Measurements from ENCODE around the gene TLE1.
"Not testable (repeated sequence)": the region's sequence is repeated elsewhere in the genome, so short reads cannot be mapped to it uniquely, and the experiment has no call there.

TLE1 gene

DNA sequence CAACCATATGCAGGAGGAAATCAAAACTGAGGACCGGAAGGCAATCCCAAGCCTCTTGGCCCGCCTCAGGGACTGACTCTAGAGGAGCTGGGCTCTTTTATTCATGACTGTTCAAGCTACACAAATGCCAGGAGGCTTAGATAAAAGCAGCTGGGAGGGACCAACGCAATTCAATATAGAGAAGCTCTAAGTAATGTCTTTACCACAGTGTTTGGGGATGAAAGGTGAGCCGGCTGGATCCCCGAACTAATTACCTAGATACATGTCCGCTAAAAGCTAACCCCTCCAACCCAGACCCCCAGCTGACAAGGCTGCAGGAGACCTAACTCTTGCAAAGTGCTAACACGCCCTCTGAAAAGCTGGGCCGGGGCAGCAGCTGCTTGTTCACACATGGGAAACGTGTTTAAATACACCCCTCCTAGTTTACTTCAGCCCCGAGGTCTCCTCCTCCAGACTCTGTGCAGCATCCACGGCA is 67.5 kb downstream of the TLE1 start:
- no peak for DNase-seq

DNA sequence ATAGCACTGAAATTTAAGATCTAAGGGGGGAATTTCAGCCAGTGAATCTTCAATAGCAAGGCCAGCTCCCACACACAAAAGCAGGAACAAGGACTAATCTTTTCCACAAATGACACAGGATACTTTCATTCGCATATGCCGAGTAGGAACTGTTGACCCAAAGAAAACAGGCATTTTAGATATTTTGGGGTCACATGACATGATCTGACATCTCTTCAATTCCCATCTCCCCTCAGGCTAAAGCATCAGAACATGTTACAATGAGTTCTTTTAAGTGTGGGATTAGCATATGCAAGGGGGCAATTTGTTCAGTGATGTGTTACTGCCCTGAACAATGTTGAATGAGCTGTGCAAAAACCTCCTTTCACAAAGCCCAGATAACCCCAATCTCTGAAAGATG is 68.2 kb downstream of the TLE1 start:
- DNase-seq, result no peak

DNA sequence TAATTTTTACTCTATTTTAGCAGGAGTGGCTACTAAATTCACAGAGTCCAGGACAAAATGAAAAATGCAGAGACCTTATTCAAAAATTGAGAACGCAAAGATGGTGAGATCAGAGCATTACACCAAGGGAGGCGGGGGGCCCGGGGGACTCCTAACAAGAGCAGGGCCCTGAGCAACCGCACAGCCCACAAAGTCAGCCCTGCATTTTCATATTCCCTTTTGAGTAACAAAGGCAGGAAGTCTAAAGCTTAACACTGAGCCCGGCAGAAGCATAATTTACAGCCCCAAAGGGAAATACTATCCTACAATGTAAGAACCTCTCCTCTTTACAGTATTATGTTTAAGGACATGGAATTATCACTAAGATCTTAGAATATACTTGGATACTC is 69.4 kb downstream of the TLE1 start:
- DNase-seq, result no peak

DNA sequence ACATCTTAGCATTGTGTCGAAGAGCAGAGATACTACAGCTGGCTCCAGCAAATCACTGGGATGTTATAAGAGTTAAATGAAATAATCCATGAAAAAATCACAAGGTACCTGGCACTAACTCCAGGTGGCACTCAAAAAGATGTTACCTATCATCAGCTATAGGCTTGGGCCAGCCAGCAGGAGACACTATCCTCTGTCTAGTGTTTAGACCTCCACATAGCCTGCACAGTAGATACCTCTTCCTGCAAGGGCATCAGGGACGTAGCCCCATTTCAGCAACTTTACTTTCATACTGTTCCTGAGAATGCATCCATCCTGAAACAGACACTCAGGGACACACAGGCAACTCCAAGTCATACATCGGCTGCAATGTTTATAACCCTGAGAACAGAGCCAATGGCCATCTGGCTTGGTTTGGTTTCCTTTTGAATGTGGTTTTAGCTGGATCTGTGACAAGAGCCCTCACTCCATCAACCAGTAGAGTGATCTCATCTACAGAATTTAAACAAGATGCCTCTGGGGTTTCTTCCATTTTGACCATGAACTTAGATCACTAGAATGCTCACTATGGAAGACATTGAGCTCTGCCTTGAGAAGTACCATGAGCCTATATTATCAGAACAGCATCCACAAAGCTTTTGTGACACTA is 69.9 kb downstream of the TLE1 start:
- no peak for DNase-seq

DNA sequence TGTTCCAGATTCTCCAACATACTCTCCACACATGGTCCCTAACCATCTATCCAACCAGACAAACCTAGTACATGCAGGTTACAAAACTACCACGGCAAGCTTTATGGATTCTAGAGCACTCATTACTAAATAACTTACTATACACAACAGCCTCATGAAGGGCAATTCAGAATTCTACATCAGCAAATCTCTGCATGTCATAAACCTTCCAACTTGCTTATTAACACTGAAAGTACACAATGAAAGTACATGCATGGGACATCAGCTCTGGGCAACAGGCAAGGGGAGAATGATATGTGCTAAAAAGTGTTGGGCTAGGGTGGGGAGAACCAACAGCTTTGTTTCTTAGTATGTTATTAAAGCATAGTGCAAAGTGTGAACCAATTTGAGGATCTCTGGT is 70.4 kb downstream of the TLE1 start:
- DNase-seq, result no peak

DNA sequence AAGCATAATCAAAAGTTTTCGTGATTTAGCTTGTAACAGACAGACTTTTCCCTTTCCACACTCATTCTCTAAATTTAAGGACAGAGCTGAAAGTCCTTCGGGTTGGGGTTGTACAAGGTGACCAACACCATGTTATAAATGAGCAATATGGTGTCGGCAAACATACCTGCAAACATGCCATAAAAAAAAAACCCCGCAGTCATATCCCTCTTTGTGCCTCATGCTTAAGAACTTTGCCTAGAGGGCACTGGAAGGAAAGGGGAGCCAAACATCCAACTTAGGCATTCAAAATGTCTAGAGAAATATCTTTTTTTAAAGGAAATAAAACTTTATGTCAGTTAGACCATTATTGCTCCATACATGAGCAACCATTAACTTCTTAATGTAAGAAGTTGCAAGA is 73.2 kb downstream of the TLE1 start:
- DNase-seq, result no peak

DNA sequence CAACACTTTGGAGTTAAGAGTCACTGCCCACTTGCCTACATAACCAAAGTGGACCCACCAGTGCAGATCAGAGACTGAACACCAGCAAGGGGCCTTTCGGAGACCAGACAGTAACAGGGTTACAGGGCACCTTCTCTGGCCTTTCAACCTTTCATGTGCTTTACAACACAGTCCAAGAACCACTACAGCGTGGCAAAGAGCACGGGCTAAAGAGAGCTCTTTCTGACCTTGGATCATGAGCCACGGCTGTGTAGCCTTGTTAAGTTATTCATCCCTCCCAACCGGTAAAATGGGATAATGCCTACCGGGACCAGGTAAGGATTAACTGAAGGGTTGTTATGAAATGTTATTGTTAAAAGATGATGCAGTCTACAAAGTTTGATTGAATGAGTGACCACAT is 75.0 kb downstream of the TLE1 start:
- DNase-seq, result no peak

DNA sequence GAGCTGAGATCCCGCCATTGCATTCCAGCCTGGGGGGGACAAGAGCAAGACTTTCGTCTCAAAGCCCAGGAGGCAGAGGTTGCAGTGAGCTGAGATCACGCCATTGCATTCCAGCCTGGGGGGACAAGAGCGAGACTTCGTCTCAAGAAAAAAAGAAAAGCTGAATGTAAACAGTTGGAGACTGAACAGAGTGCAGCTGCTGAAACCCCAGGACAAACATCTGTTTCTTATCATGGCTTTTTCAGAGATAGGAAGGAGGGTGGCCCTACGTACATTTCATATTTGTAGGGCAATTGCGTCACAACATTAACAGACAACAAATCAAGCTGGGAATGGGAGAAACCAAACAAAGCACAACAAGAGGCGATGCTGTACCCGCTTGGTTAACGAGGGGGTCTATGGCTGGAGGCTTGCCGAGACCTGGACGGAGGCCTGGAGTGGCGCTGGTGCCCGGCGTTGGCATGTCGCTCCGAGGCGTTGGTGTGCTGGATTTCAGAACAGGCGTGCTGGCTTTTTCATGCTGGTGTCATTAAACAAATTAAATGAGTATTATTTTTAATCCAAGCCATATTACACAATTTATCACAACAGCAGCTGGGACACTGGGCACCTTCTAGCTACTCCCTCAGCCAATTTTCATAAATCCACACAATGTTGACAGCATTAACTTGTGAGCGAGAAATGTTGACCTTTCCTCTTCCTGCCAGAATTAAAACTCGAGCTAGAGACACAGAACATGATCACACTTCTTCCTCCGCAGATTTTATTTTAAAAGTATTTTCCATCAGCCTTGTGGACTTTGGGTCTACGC is 76.1 kb downstream of the TLE1 start:
- DNase-seq, result peak in 1 of 2 experiments; percentile 18

DNA sequence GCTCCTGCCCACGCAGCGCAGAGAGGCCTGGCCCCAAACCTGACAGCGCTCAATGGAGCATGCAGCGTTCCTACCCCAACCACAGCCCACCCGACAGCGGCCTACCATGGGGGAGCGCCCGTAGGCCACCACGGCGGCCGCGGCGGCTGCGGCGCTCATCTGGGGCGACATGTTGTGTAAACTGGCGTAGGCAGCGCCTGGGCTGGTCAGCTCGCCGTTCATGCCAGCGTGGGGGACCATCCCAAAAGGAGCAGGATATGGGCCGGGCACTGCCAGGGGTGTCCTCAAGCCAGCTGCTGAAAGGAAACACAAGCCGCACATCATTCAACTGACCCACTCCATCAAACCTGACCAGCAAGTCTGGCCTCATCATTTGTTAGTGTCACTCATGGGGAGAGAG is 77.7 kb downstream of the TLE1 start:
- DNase-seq, result no peak

DNA sequence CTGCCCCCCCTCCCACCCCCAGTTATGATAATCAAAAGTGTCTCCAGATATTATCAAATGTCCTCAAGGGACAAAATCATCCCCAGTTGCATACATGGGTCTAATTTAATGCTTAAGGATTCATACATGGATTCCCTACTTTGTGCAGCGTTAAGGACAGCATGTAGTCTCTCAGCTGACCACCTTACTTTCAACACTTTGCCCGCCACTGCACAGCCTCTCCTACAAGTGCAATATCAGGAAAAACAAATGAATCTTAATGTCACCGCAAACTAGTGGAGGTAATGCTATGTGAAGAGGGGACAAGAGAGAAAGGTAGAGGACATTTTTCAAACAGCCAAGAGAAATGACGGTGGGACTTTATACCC is 78.6 kb downstream of the TLE1 start:
- DNase-seq, result no peak

DNA sequence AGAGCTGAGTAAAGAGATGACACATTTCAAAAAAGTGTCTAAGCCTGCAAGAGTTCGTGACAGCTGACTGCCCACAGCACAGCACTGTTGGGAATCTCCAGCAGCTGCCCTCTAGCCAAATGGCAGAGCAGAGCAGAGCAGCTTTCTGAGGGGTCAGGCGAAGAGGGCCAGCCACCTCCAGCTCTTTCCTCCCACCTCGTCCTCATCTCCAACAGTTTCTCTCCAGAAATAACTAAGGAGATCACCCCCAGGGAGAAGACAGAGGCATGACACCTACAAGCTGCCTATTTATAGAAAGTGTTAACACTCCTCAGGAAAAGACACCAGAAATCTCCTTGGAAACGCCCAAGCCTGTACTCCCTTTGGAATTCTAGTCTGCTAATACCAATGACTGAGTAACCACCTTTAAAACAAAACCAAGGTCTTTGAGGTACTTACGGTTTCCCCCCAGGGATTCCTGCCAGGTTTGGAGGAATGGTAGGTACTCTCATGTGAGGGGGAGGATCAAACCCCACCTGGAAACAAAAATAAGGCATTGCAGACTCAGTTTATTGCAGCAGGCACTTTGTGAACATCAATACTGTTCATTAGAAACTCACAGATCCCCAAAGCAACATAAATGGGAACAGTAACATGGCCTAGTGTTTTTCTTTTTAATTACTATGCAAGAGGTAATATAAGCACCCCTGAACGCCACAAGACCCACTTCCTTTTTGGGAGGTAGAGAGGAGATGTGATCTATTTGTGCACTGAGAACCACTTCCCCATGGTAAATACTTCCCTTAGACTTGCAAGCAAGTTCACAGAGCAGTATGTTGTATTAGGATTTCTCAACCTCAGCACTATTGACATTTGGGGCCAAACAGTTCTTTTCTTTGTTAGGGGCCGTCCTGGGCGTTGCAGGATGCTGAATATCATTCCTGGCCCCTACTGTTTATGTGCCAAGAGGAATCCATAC is 79.3 kb downstream of the TLE1 start:
- no peak for DNase-seq

DNA sequence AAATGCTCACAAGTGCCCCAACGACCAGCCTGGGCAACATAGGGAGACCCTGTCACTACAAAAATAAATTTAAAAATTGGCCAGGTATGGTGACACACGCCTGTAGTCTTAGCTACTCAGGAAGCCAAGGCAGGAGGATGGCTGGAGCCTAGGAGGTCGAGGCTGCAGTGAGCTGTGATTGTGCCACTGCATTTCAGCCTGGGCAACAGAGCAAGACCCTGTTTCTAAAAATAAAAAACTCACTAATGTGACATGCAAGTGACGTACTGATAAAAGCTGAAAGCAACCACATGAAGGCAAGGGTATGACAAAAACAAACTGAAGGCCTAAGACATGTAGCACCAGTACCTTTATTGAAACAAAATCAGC is 81.1 kb downstream of the TLE1 start:
- DNase-seq, result no peak

DNA sequence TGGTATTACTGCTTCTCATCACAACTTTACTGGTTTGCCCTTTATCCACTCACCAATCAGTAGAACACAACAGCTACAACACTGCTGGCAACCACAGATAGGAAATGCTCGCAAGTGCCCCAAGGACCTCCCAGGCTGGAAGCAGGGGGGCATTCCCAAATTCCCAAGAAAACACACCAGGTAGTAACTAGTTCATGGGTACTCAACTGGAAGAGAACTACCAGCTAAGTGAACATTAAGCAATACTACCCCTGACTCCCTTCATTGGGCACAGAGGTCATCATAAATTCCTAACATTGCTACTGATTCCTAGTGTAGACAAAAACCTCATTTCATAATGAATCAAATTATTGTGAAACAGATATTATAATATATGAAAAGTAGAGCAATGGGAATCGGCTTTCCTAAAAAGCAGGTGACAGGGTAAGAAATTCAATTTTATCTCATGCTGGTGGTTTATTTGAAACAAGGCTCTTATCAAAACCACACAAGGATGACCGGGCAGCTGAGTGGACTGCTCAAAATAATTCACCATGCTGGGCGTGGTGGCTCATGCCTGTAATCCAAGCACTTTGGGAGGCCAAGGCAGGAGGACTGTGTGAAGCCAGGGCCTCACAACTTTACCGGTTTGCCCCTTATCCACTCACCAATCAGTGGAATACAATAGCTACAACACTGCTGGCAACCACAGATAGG is 81.6 kb downstream of the TLE1 start:
- no peak for DNase-seq

DNA sequence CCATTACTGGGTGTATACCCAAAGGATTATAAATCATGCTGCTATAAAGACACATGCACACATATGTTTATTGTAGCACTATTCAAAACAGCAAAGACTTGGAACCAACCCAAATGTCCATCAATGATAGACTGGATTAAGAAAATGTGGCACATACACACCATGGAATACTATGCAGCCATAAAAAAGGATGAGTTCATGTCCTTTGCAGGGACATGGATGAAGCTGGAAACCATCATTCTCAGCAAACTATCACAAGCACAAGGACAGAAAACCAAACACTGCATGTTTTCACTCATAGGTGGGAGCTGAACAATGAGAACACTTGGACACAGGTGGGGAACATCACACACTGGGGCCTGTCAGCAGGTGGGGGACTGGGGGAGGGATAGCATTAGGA is 83.1 kb downstream of the TLE1 start:
- DNase-seq, result not testable (repeated sequence)

DNA sequence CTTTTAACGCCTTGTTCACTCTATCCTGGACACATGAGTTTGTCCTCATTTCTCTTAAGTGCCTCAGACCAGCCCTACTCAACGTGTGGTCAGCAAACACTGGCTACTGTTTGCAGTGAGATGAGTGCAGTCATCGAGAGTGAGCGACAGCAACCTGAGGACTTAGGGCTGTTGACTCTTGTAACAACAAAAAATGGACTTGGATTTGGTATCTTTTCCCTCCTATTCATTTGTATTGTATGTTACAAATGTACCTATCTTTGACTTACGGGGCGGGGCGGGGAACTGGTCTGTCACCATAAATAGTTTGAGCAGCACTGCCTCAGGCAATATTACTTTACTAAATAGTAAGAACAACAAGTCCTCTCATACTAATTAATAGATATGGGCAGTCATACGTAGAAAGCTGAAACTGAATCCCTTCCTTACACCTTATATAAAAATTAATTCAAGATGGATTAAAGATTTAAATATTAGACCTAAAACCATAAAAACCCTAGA is 84.1 kb downstream of the TLE1 start:
- no peak for DNase-seq

DNA sequence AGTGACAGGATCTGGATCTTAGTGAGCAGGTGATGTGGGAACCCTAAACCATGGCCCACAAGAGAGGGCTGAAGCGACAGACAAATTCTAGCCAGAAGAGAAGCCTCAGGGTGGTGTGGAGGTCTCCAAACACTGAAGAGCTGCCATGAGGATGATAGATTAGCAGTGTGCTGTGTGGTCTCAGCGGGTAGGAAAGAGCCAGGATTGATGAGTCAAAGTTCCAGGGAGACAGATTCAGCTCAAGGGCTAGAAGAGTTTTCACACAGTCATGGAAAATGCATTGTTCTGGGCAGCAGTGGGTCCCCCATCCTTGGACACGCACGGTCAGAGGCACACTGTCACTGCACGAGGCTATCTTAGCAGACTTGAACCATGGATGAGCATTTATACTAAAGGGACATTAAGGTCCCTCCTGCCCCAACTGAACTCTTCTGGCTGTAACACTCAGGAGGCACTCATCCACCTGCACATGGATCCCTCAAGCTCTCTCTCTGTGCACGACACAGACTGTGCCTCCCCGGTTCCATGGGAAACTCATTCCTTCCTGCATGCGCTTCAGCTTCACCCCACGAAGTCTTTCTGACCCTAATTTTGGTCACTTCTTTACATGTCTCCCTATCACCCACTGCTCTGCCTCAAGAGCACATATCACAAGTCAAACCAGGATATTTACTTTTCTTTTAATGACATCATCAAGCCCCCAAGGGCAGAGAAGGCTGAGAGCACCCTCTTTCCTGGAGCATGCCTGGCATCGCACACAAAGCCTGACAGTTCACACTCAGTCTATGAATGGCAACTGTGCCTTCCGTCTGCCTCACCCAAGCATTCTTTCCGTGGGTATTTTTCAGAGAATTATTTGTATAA is 84.8 kb downstream of the TLE1 start:
- no peak for DNase-seq

DNA sequence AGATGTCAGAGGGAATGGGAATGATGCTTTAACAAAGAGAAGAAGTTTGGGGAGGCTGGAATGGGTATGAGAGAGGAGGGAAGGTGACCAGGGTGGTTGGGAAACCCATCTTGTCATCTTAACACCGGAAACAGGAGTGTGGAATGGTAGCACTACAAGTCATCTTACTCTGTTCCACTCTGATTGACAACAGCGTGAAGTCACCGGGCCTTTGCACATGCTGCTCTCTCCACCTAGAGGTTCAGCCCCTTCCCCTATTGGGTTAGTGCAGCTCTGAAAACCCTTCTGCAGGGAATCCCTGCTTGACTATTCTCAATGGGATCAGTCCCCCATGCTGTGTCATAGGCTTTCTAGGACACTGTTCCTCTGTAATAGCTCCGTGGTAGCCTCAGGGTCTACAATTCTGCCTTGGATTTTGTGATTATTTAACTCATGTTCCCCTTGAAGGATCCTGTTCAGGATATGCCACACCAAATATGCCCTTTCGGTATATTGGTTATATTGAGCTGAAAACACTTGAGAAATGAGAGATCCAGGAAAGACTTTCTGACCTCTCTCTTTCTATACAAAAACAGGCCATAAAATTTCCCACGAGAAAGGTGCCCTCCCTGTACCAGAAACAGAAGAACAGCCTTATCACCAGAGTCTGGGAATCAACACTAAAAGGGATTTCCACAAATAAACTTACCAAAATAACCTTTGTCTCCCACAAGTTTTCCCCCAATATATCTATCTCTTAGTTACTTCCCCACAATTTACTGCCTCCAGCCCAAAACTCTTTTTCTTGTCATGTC is 86.3 kb downstream of the TLE1 start:
- DNase-seq, result no peak

DNA sequence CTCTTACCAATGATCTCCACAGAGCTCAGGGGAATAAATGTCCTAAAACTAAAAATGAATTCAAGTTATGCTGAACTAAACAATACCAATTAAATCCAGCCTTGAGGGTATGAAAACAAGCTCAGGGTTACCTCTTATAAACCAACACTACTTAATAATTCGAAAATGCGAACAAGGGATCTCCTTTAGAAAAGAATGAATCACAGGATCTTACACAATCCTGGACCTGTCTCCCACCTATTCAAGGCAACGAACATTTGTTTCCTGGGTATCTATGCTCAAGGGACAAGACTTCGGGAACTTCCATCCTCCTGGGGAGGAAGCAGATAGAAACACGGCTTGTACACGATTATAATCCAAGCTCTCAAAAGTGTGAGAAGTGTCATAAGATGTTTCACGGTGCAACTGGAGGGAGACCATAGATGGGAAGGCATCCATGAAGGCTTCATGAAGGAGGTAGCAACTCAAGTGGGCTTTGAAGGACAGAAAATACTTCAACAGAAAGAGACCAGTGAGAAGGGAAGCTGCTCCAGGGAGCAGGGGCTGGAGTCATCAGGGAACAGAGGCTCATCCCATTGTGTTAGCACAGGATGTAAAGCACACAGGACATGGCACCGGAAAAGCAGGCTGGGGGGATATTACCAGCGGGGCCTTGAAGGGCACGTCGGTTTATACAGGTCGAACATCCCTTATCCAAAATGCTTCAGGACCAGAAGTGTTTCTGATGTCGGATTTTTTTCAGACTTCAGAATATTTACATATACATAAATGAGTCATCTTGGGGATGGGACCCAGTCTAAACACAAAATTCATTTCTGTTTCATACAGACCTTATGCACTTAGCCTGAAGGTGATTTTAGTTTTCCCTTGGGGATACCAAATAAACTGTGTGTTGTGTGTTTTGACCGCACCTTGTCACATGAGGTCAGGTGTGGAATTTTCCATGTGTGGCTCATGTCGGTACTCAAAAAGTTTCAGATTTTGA is 87.4 kb downstream of the TLE1 start:
- no peak for DNase-seq

DNA sequence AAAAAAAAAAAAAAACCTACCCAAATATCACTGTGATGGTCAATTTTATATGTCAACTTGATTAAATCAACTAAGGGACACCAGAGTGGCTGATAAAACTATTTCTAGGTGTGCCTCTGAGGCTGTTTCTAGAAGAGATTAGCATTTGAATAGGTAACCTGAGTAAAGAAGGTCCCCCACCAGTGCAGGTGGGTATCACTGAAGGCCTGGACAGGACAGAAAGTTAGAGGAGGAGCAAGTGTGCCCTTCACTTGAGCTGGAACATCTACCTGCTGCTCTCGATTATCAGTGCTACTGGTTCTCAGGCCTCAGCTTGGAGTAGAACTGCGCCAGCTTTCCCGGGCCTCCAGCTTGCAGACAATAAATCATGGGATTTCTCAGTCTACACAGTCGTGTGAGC is 88.7 kb downstream of the TLE1 start:
- no peak for DNase-seq

DNA sequence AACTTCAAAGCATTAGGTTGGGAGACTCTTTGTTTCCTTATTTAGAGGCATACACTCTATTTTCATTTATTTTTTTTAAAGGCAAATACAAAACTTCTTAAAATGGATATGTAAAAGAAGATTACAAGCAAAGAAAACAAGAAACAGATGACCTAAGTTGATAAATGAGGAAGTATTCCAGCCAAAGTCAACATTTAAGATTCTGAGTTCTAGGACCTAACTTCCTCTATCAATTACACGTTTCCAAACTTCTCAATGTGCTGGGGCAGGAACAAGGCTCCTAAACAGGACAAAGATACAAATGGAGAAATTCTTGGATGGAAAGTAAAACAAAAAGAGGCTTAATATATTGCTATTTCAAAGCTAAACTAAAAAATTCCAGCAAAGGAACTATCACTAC is 89.5 kb downstream of the TLE1 start:
- DNase-seq, result no peak

All from NCI-H526 (cell line).